Adrenal gland (tissue), 5 donors: ENCODE data around the gene CNOT2.

Source experiments
- CTCF ChIP-seq, 6 experiments: fragments of 450-650 bp in 4 of 6; fragments of 200-600 bp in 2 of 6; sonication (generic) in 1 of 6; IDR thresholded peaks; 1 replicate in 5 of 6; 2 replicates in 1 of 6; pipeline versions ENCODE4 v1.5.1 to v1.8.0; 2016 to 2021; ENCODE audit warnings: antibody characterized with exemption in 6 of 6, mild to moderate bottlenecking in 2 of 6, moderate library complexity in 1 of 6
- POLR2A ChIP-seq, 2 donors: fragments of 450-650 bp; IDR thresholded peaks; one replicate each; pipeline ENCODE4 v1.6.1; 2017; ENCODE audit warnings: antibody characterized with exemption in 2 of 2, mild to moderate bottlenecking in 2 of 2, moderate library complexity in 1 of 2
- donor health status: DM: no; HTN: no; CAD: no.

- TF ChIP-seq CTCF (IDR thresholded peaks at IDR 0.05) (no peak), POLR2A (IDR thresholded peaks at IDR 0.05) (no peak)
Observed at GRCh38 chr12:70360218-70360617, 117.0 kb downstream of the CNOT2 start.
